Progenitor cell of endocrine pancreas (in vitro differentiated cells): Measurements from ENCODE around the gene CYB561. TPM values are rescaled to one million over a fixed set of nuclear protein-coding genes. Genes with fewer than 3 reads are reported as not detected.

Experiments used
- DNase-seq: peaks from one replicate; pipeline ENCODE4 v3.0.0; 2021; ENCODE audit warnings: low spot score; ENCODE audit not compliant: unreplicated experiment
- H3K27ac Mint-ChIP-seq: 2 replicates; pipeline ENCODE4 v1.8.0; 2021; ENCODE audit warnings: mild to moderate bottlenecking, moderate library complexity, mixed read lengths
- H3K27me3 Mint-ChIP-seq: 2 replicates; pipeline ENCODE4 v1.8.0; 2021; ENCODE audit warnings: mixed read lengths
- H3K36me3 Mint-ChIP-seq: 2 replicates; pipeline ENCODE4 v1.8.0; 2022; ENCODE audit warnings: mixed read lengths; ENCODE audit not compliant: insufficient read depth
- H3K4me1 Mint-ChIP-seq: 2 replicates; pipeline ENCODE4 v1.8.0; 2021; ENCODE audit warnings: low read depth, mixed read lengths
- H3K4me3 Mint-ChIP-seq: 2 replicates; pipeline ENCODE4 v1.8.0; 2021; ENCODE audit warnings: low read depth, mild to moderate bottlenecking, moderate library complexity, mixed read lengths
- H3K9me3 Mint-ChIP-seq: 2 replicates; pipeline ENCODE4 v1.8.0; 2021; ENCODE audit warnings: low read depth, mixed read lengths
- total RNA-seq: library from RNA; stranded (reverse); gene quantifications from 2 replicates; pipeline ENCODE4 v1.2.1, GENCODE V29; 2021
- TF ChIP-seq, protein P1 (sequence below): fragments of 200-600 bp; sonication (generic); IDR thresholded peaks from one replicate; pipeline ENCODE4 v1.5.0; 2021; ENCODE audit warnings: antibody characterized with exemption, mild to moderate bottlenecking; ENCODE audit not compliant: unreplicated experiment

The CYB561 gene
- total RNA-seq, 1 donor from 2014 or later = 34.5 TPM

DNA sequence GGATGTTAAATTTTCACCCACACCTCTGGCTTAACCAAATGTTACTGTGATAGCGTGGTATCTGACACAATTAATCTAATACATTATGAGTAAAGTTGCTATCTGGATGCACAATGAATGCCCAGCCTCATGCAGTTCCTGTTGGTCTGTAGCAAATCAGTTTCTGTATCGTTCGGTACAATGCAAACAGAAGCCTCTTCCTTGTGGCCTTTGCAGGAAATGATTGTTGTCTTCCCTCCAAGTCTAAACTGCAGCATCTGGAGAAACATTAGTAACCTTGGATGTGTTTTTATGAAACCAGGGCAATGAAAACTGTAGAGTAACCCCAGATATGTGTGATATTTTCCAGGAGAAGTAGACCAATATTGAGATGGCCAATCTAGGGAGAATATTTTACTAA is 46.8 kb downstream of the CYB561 start:
- Mint-ChIP-seq H3K36me3 (no peaks in the 10 kb centered on the region), H3K27ac (no peak overlapping the region), H3K9me3 (no peaks in the 10 kb centered on the region), H3K4me1 (no peaks in the 10 kb centered on the region), H3K4me3 (no peak overlapping the region), H3K27me3 (no peaks in the 10 kb centered on the region)
- DNase-seq = no peak
- TF ChIP-seq, protein P1, sequence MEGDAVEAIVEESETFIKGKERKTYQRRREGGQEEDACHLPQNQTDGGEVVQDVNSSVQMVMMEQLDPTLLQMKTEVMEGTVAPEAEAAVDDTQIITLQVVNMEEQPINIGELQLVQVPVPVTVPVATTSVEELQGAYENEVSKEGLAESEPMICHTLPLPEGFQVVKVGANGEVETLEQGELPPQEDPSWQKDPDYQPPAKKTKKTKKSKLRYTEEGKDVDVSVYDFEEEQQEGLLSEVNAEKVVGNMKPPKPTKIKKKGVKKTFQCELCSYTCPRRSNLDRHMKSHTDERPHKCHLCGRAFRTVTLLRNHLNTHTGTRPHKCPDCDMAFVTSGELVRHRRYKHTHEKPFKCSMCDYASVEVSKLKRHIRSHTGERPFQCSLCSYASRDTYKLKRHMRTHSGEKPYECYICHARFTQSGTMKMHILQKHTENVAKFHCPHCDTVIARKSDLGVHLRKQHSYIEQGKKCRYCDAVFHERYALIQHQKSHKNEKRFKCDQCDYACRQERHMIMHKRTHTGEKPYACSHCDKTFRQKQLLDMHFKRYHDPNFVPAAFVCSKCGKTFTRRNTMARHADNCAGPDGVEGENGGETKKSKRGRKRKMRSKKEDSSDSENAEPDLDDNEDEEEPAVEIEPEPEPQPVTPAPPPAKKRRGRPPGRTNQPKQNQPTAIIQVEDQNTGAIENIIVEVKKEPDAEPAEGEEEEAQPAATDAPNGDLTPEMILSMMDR = no peak

DNA sequence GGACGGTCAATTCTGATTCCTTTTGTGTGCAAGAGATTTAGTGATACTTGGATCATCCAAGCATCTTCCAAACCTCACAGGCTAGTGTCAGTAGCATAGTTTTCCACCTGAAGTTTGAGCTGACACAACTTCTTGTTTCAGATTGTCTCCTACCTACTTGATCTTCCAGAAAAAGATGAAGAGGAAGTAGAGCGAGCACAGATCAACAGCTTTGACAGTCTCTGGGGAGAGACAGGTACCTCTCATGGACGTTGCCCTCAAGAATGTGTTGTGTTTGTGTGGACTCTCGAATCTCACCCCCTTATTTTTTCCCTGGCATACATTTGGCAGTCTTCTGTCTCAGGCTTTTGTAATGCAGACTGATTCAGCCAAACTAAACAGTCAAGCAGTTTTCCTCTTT is 47.4 kb downstream of the CYB561 start:
- Mint-ChIP-seq H3K27me3 (no peaks in the 10 kb centered on the region), H3K27ac (no peak overlapping the region), H3K4me1 (no peaks in the 10 kb centered on the region), H3K36me3 (no peaks in the 10 kb centered on the region), H3K9me3 (no peaks in the 10 kb centered on the region), H3K4me3 (no peak overlapping the region)
- TF ChIP-seq, protein P1 = no peak
- DNase-seq = no peak

DNA sequence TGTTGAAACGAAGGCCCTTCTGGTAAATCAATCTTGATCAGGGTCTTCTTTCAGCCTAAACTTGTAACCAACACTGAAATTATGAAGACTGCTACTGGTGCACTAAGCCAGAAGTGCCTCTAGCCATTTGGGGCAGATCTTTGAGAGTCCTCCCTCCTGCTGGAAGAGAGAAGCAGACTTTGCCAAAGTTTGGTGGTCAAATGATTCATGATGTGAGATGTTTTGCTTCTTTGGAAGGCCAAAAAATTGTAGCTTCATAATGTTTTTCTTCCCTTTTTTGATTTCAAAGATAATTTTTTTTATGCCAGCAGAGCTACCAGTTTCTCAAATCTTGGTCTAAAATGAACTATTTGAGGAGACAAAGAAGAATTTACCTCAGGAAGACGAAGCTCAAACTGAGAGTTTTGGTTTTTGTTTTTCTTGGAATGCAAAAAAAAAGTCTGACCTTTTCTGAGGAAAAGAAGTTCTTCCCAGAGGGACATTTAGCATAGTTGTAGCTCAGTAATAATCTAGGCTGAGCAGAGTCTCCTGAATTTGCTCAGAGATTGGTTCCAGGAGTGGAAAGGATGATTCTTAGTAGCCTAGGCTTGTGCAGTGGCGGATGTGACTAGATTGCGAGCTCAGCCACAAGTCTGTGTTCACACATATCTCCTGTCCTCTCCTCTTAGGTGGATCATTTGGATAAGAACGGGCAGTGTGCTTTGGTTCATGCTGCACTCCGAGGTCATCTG is 50.9 kb downstream of the CYB561 start:
- no peaks in the 10 kb centered on the region for H3K36me3 Mint-ChIP-seq
- TF ChIP-seq, protein P1 = no peak
- H3K27me3 Mint-ChIP-seq = no peaks in the 10 kb centered on the region
- H3K4me3 Mint-ChIP-seq = no peak overlapping the region
- no peaks in the 10 kb centered on the region for H3K4me1 Mint-ChIP-seq
- H3K9me3 Mint-ChIP-seq = no peaks in the 10 kb centered on the region
- no peak overlapping the region for H3K27ac Mint-ChIP-seq
- DNase-seq = no peak

DNA sequence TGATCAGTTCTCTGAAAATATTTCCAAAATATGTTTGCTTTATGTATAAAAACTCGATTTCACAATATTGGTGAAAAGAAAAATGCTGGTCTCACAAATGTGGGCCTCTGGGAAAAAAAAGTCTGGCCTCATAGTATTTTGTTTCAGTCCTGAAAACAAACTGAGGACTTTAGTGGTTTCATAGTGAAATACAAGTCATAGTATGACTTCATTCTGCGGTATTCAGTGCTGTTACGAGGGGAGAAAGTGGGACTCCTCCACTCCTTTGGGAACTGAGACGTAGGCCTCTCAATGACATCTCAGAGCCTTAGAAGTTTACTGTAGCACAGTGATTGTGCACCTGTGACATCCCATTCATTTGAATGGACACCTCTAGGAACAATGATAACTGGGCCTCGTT is 56.0 kb downstream of the CYB561 start:
- Mint-ChIP-seq H3K4me1 (no peaks in the 10 kb centered on the region), H3K4me3 (no peak overlapping the region), H3K36me3 (no peaks in the 10 kb centered on the region), H3K9me3 (no peaks in the 10 kb centered on the region), H3K27ac (no peak overlapping the region), H3K27me3 (no peaks in the 10 kb centered on the region)
- TF ChIP-seq, protein P1 = no peak
- DNase-seq = no peak

DNA sequence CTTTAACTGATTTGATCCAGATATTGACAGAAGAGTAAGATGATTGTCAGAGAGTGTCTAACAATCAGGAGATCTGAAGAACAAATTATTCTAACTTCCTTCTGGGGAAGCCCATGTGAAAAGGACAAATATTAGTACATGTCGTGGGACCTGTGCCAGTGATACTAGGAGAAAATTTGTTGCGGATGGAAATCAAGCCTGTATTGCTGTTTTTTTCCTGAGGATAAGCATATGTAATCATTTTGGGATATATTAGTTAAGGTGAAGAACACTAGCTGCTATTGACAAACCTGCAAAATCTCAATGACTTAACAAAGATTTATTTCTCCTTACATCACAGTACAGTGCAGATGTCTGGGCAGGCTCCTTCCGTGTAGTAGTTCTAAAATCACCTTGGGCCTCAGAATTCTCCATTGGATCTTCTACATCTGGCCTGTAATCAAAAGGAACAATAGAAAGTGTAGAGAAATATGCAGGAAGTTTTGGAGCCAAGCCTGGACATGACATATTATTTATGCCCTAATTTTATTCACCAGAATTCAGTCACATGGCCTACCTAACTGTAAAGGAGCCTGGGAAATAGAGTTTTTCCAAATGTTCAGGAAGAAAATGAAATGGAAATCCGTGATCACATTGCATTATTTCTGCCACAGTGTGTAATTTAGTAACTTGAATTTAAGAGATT is 58.3 kb downstream of the CYB561 start:
- Mint-ChIP-seq H3K9me3 (no peaks in the 10 kb centered on the region), H3K4me1 (no peaks in the 10 kb centered on the region), H3K27me3 (no peaks in the 10 kb centered on the region), H3K27ac (no peak overlapping the region), H3K36me3 (no peaks in the 10 kb centered on the region), H3K4me3 (no peak overlapping the region)
- TF ChIP-seq, protein P1 = no peak
- no peak for DNase-seq
